GM18870 (cell line): ENCODE measurements around the gene SLC6A16.
"Not testable (repeated sequence)": the region's sequence is repeated elsewhere in the genome, so short reads cannot be mapped to it uniquely, and the experiment has no call there.

ENCODE experiments used
- ATAC-seq: cut with Tn5 transposase; IDR thresholded peaks from one replicate; pipeline ENCODE4 v1.9.1; 2021; ENCODE audit warnings: moderate library complexity; ENCODE audit not compliant: unreplicated experiment

Gene SLC6A16

GRCh38 chr19:49347191-49347590 is 22.2 kb upstream of the SLC6A16 start:
- ATAC-seq, result no peak

GRCh38 chr19:49344505-49345423 is 19.8 kb upstream of the SLC6A16 start:
- no peak for ATAC-seq

- ATAC-seq, result no peak
These were observed 18.1 kb upstream of the SLC6A16 start for GRCh38 chr19:49343123-49343522.

DNA sequence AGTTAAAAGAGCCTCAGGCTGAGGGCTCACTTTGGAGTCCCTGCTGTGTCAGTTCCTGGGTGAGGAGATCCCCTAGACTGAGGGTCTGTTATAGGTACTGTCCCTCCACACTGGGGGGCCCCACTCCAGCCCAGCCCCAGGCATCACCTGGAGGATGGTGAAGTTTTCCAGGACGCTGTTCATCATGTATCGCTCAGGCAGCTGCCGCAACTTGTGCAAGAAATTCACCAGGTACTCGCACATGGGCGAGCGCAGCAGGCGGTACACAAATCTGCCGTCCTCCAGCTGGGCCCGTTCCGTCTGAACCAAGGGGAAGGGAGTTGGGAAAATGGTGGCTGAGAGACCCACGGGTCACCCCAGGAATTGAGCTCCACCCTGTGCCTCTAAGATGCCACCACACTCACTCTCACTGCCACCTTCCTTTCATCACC is 17.3 kb upstream of the SLC6A16 start:
- ATAC-seq, result no peak

DNA sequence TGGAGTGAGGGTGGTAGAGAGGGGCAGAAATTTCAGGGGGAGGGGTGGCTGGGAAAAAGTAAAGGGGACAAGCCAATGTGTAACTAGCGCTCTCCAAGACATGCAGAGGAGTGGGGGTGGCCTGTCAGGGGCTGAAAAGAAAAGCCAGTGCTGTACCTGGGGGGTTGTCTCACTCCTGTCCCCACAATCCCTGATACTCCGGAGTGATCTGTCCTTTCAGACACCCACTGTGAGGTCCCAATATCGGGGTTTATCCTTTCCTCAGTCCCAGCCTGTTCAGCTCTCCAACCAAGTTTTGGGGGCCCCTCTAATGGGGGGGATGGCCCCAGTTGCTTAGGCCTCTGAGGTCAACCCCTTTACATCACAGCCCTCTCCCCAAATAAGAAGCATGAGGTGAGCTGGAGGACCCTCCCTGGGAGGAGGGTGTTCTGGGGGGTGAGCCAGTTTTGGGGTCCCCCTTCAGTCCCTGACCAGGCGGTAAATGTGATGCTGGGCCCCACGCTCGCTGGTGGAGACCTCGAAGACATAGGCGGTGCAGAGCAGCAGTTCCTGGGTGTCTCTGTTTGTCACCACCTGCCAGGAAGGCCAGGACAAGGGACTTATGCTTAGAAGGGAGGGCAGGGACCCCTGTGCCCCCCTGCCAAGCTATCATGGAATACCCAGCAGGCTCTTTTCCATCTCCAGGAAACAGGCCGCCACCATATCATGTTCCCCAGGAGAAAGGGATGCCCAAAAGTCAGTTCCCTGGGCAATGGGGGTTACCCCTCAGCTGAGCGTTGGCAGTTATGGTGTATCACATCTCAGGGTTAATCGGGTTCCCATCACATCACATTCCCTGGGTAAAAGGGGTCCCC is 16.1 kb upstream of the SLC6A16 start:
- no peak for ATAC-seq

GRCh38 chr19:49340069-49340864 is 15.3 kb upstream of the SLC6A16 start:
- no peak for ATAC-seq

GRCh38 chr19:49339301-49340068 is 14.5 kb upstream of the SLC6A16 start:
- no peak for ATAC-seq

DNA sequence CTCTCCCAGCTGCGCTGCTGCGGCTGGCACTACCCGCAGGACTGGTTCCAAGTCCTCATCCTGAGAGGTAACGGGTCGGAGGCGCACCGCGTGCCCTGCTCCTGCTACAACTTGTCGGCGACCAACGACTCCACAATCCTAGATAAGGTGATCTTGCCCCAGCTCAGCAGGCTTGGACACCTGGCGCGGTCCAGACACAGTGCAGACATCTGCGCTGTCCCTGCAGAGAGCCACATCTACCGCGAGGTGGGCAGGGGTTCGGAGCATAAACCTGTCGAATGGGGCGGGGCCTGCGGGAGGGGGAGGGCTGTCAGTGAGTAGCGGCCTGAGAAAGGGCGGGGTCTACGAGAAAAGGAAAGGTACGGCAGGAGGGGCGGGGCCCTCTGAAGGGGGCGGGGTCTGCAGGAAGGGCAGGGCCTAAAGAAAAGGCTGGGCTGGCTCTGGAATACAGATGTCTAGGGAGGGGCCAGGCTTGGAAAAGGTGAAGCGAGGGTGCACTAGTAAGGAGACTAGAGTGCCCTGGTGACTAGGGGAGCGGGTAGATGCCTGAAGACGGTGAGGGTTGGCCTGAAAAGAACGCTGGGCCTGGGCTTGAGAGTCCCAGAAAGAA is 13.8 kb upstream of the SLC6A16 start:
- no peak for ATAC-seq

DNA sequence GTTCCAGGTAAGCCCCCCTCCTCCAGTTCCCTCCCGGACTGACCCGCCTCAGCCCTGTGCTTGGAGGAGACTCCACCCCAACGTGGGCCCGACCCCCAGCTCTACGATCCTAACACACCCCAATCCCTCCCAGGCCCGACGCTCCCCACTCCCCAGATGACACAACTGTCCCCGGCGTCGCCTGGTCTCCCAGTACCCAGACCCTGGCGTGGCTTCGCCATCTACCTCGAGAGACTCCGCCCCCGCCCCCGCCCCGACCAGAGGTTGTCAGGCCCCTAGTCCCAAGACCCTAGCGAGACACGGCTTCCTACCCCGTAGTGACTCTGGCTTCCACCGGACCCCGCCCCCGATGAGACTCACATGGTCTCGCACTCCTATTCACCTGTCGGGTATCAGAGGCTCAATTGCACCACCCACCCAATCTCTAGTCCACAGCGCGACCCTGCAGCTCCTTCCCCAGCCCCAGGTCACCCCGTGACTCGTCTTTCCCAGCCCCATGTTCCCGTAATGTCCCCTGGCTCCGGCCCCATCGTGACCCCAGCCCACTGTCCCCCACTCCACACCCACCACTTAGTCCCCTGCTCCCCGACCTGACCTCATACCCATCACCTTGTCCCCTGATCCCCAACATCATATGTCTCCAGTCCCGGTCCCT is 13.2 kb upstream of the SLC6A16 start:
- no peak for ATAC-seq

- no peak for ATAC-seq
These were observed 12.5 kb upstream of the SLC6A16 start for GRCh38 chr19:49337267-49338022.

DNA sequence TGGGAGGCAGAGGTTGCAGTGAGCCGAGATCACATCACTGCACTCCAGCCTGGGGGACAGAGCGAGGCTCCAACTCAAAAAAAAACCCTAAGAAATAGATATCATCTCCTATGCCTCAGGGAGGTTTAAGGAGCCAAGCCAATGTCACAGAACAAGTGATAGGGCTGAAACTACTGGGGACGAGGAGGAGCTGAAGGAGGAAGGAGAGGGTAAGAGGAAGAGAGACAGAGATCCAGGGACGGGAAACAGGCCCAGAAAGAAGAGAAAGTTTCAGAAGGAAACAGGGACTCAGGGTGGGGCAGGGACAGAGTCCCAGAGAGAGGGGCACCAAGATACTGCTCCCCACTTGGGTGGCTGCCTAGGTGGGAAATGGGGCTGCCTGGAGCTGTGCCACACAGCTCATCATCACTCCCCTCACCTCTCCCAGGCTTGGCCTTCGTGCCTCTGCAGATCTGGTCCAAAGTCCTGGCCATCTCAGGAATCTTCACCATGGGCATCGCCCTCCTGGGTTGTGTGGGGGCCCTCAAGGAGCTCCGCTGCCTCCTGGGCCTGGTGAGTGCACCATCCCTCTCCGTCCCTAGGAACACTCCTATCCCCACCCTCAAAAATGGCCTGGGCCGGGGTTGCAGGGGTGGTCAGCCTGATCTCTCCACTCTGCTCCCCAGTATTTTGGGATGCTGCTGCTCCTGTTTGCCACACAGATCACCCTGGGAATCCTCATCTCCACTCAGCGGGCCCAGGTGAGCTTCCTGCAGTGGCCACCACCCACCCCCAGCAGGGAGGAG is 11.7 kb upstream of the SLC6A16 start:
- no peak for ATAC-seq

DNA sequence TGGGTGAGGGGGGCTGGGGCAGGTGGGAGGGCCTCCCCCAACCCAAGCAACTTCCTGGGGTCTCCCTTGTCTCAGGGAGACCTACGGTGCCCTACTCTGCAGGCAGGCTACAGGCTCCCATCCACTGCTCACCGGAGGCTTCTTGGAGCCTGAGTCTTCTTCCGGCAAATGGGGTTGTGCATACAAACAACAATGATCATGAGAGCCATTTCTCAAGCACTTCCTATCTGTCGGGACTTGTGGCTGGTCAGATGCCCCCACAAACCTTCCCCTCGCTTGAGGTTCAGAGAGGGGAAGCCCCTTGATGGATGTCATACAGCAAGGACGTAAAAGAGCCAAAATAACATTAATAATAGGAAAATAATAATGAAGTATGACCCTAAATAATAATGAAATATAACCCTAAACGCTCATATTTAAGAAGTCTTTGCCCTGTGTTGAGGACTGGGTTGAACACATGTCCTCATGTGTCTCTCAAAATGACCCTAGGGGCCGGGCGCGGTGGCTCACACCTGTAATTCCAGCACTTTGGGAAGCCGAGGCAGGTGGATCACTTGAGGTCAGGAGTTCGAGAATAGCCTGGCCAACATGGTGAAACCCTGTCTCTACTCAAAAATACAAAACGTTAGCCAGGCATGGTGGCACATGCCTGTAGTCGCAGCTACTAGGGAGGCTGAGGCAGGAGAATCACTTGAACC is 10.9 kb upstream of the SLC6A16 start:
- ATAC-seq, result no peak

- ATAC-seq, result no peak
These were observed 10.2 kb upstream of the SLC6A16 start, which contains the start of gene CD37 for GRCh38 chr19:49335071-49335783. Gene CD37 (plus strand): TSS chr19:49335406. CDS start chr19:49335541, 135 bp downstream.

GRCh38 chr19:49333811-49334288 is 8.9 kb upstream of the SLC6A16 start:
- no peak for ATAC-seq

DNA sequence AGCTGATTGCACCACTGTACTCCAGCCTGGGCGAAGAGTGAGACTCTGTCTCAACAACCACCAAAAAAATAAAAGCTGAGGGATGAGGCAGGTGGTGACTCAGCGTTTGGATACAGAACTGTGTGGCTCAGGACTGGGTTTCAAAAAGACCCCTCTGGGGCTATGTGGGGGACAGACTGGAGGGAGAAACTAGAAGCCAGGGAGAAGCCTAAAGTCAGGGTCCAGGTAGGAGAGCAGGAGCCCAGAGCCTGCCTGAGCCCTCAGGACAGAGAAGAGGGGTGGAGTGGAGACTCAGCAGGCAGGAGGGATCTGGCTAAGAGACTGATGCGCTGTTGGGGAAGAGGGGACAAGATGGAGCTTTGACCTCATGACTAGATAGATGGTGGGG is 8.4 kb upstream of the SLC6A16 start:
- no peak for ATAC-seq

DNA sequence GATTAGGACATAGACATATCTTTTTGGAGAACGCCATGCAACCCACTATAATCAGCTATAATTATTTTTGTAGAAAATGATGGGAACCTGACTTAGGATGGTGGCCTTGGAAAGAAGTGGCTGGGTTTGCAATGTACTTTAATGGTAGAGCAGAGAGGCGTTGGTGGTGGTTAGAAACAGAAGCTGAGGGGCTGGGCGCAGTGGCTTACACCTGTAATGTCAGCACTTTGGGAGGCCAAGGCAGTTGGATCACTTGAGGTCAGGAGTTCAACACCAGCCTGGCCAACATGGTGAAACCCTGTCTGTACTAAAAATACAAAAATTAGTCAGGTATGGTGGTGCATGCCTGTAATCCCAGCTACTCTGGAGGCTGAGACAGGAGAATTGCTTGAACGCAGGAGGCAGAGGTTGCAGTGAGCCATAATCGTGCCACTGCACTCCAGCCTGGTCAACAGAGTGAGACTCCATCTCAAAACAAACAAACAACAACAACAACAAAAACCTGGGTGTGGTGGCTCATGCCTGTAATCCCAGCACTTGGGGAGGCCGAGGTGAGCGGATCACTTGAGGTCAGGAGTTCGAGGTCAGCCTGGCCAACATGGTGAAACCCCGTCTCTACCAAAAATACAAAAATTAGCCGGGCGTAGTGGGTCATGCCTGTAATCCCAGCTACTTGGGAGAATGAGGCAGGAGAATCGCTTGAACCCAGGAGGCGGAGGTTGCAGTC is 7.9 kb upstream of the SLC6A16 start:
- ATAC-seq, result not testable (repeated sequence)
